ENCODE data around the gene CYB5RL. TPM values are rescaled to one million over a fixed set of nuclear protein-coding genes. Genes with fewer than 3 reads are reported as not detected.

Gene CYB5RL
- total and polyA plus RNA-seq, 2 of the 8 experiments (the other 6 are each of a cell fraction or from before 2014, with no cell fraction given), result 13.2 to 14.1 TPM

DNA sequence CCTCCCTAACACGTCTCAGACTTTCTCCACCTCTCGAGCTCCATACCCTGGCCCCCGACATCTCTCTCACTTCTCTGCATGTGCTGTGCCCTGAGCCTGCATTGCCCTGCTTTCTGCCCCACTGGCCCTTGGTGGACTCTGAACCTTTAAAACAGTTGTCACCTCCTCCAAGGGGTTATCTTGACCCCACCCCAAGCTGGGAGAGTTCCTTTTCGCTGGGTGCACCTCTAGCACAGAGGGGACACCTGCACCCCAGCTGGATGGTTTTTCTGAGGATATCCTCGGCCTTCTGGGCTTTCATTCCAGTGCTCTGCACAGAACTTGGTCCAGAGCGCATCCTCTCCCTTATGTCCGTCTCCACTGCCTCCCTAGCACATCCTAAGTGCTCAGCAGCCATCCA is 42.8 kb downstream of the CYB5RL start:
- Histone ChIP-seq H2AFZ (ENCODE audit: low read length) (no peak overlapping the region), H3K79me2 (ENCODE audit: control insufficient read depth in 1 of 2, insufficient read depth in 2 of 2, low read length in 2 of 2) (no peaks in the 10 kb centered on the region), H4K20me1 (replicated peaks in 1 of 2; ENCODE audit: control insufficient read depth in 1 of 2, insufficient read depth in 2 of 2, low read length in 2 of 2) (no peaks in the 10 kb centered on the region), H4K91ac (replicated peaks; ENCODE audit: insufficient read length, low read length) (no peak overlapping the region), H2BK5ac (ENCODE audit: low read depth, low read length) (no peak overlapping the region), H2BK12ac (ENCODE audit: low read depth, low read length) (no peak overlapping the region), H3K27me3 (replicated peaks in 1 of 4; ENCODE audit: control insufficient read depth in 3 of 4, extremely low read depth in 1 of 4, insufficient read depth in 3 of 4, low read length in 3 of 4) (no peaks in the 10 kb centered on the region), H3K4me2 (ENCODE audit: insufficient read depth in 1 of 2, low read depth in 2 of 2, low read length in 2 of 2) (no peak overlapping the region), H3K23me2 (ENCODE audit: low read depth, low read length) (no peaks in the 10 kb centered on the region; the same call in 1 of the 2 replicates), H4K5ac (ENCODE audit: insufficient read length, low read depth, low read length) (no peak overlapping the region), H3K36me3 (ENCODE audit: control insufficient read depth in 2 of 4, insufficient read depth in 4 of 4, low read length in 3 of 4) (no peaks in the 10 kb centered on the region), H3K23ac (ENCODE audit: insufficient read length) (no peak overlapping the region), H3K14ac (ENCODE audit: insufficient read length) (no peak overlapping the region), H3K9me3 (ENCODE audit: insufficient read depth in 2 of 2, low read depth in 1 of 2, low read length in 1 of 2) (no peaks in the 10 kb centered on the region), H3K4ac (replicated peaks; ENCODE audit: insufficient read length, low read depth, low read length) (no peak overlapping the region), H3K4me3 (ENCODE audit: extremely low read depth in 1 of 4, insufficient read depth in 2 of 4, low read depth in 3 of 4, low read length in 4 of 4) (no peak overlapping the region), H2BK120ac (replicated peaks; ENCODE audit: low read depth, low read length) (no peak overlapping the region), H4K8ac (ENCODE audit: extremely low read depth, insufficient read depth, low read length) (no peak overlapping the region), H3K79me1 (ENCODE audit: low read depth, low read length) (no peaks in the 10 kb centered on the region; the same call in 1 of the 2 replicates), H3K56ac (replicated peaks; ENCODE audit: insufficient read length, low read depth, low read length) (no peak overlapping the region), H3K9ac (replicated peaks in 1 of 4; ENCODE audit: extremely low read depth in 1 of 4, low read depth in 3 of 4, low read length in 3 of 4) (peak overlapping the region in 1 of 4 experiments; percentile 21; a peak in 1 of 7 replicates), H3K18ac (ENCODE audit: extremely low read depth, low read length) (no peak overlapping the region), H2AK5ac (ENCODE audit: low read depth, low read length) (no peak overlapping the region), H2BK20ac (ENCODE audit: low read length) (no peak overlapping the region), H3K27ac (ENCODE audit: low read depth, low read length) (no peak overlapping the region), H3K4me1 (replicated peaks in 1 of 4; ENCODE audit: control insufficient read depth in 3 of 4, insufficient read depth in 4 of 4, low read length in 3 of 4) (no peaks in the 10 kb centered on the region; a peak in 2 of 7 replicates), H2BK15ac (ENCODE audit: low read length) (no peak overlapping the region)
- no peak for FAIRE-seq
- CTCF ChIA-PET (ENCODE audit: partially characterized antibody), result interaction anchor here (0.7 to 1.7 kb wide), 2 partner anchors 24 to 495 kb away, joined by 3 to 6 read pairs; no protein-coding TSS in a partner anchor
- POLR2A ChIA-PET (ENCODE audit: partially characterized antibody), result interaction anchor here (1.2 kb wide), 1 partner anchor 40 kb away, joined by 3 read pairs; no protein-coding TSS in a partner anchor
- DNase-seq (ENCODE audit: low read depth in 1 of 2, low spot score in 2 of 2), result no peak
- 84% methylated on average over 7 of the region's 7 CpGs; no CpG with 5 or more reads in 1 of the 2 experiments for WGBS, 2 experiments (ENCODE audit: extremely low coverage in 1 of 2, insufficient coverage in 1 of 2, insufficient read length in 1 of 2, insufficient replicate concordance in 2 of 2, low coverage in 1 of 2, low lambda C conversion rate in 2 of 2, missing lambda C conversion rate in 1 of 2)
- TF ChIP-seq CBX5 (IDR thresholded peaks at IDR 0.05; ENCODE audit: low read depth, low read length), result no peak
- no peak for TF ChIP-seq SUZ12 (IDR thresholded peaks at IDR 0.05; ENCODE audit: low read length)
- no peak for TF ChIP-seq BRCA1 (IDR thresholded peaks at IDR 0.05; ENCODE audit: low read depth, low read length)
- TF ChIP-seq, protein P1, sequence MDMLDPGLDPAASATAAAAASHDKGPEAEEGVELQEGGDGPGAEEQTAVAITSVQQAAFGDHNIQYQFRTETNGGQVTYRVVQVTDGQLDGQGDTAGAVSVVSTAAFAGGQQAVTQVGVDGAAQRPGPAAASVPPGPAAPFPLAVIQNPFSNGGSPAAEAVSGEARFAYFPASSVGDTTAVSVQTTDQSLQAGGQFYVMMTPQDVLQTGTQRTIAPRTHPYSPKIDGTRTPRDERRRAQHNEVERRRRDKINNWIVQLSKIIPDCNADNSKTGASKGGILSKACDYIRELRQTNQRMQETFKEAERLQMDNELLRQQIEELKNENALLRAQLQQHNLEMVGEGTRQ (IDR thresholded peaks at IDR 0.05; ENCODE audit: low read length), result no peak
- TF ChIP-seq JUN (IDR thresholded peaks at IDR 0.05; ENCODE audit: low read depth, low read length), result no peak
- no peak for TF ChIP-seq SIRT6 (IDR thresholded peaks at IDR 0.05; ENCODE audit: low read length)
- TF ChIP-seq JUND (IDR thresholded peaks at IDR 0.05; ENCODE audit: low read length), result no peak
- TF ChIP-seq SP4 (IDR thresholded peaks at IDR 0.05; ENCODE audit: low read length), result no peak
- no peak for TF ChIP-seq BACH1 (IDR thresholded peaks at IDR 0.05; ENCODE audit: low read length)
- no peak for TF ChIP-seq BCL11A (IDR thresholded peaks at IDR 0.05; ENCODE audit: low read depth in 2 of 2, low read length in 2 of 2)
- no peak for TF ChIP-seq ATF3 (IDR thresholded peaks at IDR 0.05; ENCODE audit: insufficient read depth, low read depth, low read length)

Data from H1 (cell line).